Hepatocyte (in vitro differentiated cells): ENCODE results near the gene RCHY1. TPM values are rescaled to one million over a fixed set of nuclear protein-coding genes. Genes with fewer than 3 reads are reported as not detected.

ENCODE experiments used
- DNase-seq: peaks from one replicate; pipeline ENCODE4 v3.0.0-alpha.2; 2016; ENCODE audit warnings: low spot score
- H2AFZ ChIP-seq: fragments of 200-600 bp; sonication (generic); 2 replicates; pipeline ENCODE4 v1.6.0; 2016; ENCODE audit warnings: antibody characterized with exemption, mild to moderate bottlenecking
- H3K27ac ChIP-seq: fragments of 200-600 bp; sonication (generic); 2 replicates; pipeline ENCODE4 v1.5.1; 2016; ENCODE audit warnings: mild to moderate bottlenecking
- H3K27me3 ChIP-seq: fragments of 200-600 bp; sonication (generic); 2 replicates; pipeline ENCODE4 v1.6.1; 2016
- H3K36me3 ChIP-seq: fragments of 200-600 bp; sonication (generic); replicated peaks from 2 replicates; pipeline ENCODE4 v1.5.1; 2016; ENCODE audit warnings: low read depth; ENCODE audit not compliant: insufficient read depth
- H3K4me1 ChIP-seq: fragments of 200-600 bp; sonication (generic); 2 replicates; pipeline ENCODE4 v1.5.1; 2016; ENCODE audit warnings: mild to moderate bottlenecking, moderate library complexity; ENCODE audit not compliant: insufficient read depth
- H3K4me2 ChIP-seq: fragments of 200-600 bp; sonication (generic); 2 replicates; pipeline ENCODE4 v1.6.0; 2016
- H3K4me3 ChIP-seq: fragments of 200-600 bp; sonication (generic); 2 replicates; pipeline ENCODE4 v1.5.1; 2016; ENCODE audit warnings: mild to moderate bottlenecking
- H3K79me2 ChIP-seq: fragments of 200-600 bp; sonication (generic); 2 replicates; pipeline ENCODE4 v1.6.0; 2017; ENCODE audit warnings: mild to moderate bottlenecking
- H3K9me2 ChIP-seq: fragments of 200-600 bp; sonication (generic); replicated peaks from 2 replicates; pipeline ENCODE4 v1.6.0; 2017; ENCODE audit warnings: mild to moderate bottlenecking; ENCODE audit not compliant: insufficient read depth
- H3K9me3 ChIP-seq: fragments of 200-600 bp; sonication (generic); 2 replicates; pipeline ENCODE4 v1.5.1; 2016; ENCODE audit warnings: low read depth, mild to moderate bottlenecking
- H4K20me1 ChIP-seq: fragments of 200-600 bp; sonication (generic); 2 replicates; pipeline ENCODE4 v1.6.0; 2016; ENCODE audit warnings: mild to moderate bottlenecking; ENCODE audit not compliant: insufficient read depth, poor library complexity, severe bottlenecking
- EZH2 ChIP-seq: fragments of 200-600 bp; sonication (generic); IDR thresholded peaks from 2 replicates; pipeline ENCODE4 v1.6.1; 2016; ENCODE audit warnings: antibody characterized with exemption, mild to moderate bottlenecking, borderline replicate concordance
- EZH2phosphoT487 ChIP-seq: fragments of 200-600 bp; sonication (generic); IDR thresholded peaks from one replicate; pipeline ENCODE4 v1.6.1; 2018; ENCODE audit warnings: antibody characterized with exemption, mild to moderate bottlenecking, low read depth, moderate library complexity; ENCODE audit not compliant: unreplicated experiment, severe bottlenecking
- WGBS: methylation state at CpG from one replicate; pipeline ENCODE4 v1.1.6; 2016; ENCODE audit warnings: low lambda C conversion rate; ENCODE audit errors: missing lambda C conversion rate; 5-methylcytosine and 5-hydroxymethylcytosine counted together
- polyA plus RNA-seq: library from polyadenylated mRNA; unstranded; fragments of >200 nt; fragmentation: Nextera tagmentation; extraction: Ambion mirVana; gene quantifications from 2 replicates; pipeline ENCODE4 v1.2.1, GENCODE V29; 2016
- total RNA-seq: library from RNA; depleted of rRNA; stranded (reverse); fragments of >200 nt; gene quantifications from 2 replicates; pipeline ENCODE4 v1.2.3, GENCODE V29; 2014
- TF ChIP-seq, protein P1 (sequence below): fragments of 200-600 bp; sonication (generic); IDR thresholded peaks from 2 replicates; pipeline ENCODE4 v1.5.1; 2016; ENCODE audit warnings: antibody characterized with exemption, mild to moderate bottlenecking; ENCODE audit not compliant: poor library complexity

Gene RCHY1
- total and polyA plus RNA-seq, 2 experiments from 2014 or later: 29.1 to 43.3 TPM

DNA sequence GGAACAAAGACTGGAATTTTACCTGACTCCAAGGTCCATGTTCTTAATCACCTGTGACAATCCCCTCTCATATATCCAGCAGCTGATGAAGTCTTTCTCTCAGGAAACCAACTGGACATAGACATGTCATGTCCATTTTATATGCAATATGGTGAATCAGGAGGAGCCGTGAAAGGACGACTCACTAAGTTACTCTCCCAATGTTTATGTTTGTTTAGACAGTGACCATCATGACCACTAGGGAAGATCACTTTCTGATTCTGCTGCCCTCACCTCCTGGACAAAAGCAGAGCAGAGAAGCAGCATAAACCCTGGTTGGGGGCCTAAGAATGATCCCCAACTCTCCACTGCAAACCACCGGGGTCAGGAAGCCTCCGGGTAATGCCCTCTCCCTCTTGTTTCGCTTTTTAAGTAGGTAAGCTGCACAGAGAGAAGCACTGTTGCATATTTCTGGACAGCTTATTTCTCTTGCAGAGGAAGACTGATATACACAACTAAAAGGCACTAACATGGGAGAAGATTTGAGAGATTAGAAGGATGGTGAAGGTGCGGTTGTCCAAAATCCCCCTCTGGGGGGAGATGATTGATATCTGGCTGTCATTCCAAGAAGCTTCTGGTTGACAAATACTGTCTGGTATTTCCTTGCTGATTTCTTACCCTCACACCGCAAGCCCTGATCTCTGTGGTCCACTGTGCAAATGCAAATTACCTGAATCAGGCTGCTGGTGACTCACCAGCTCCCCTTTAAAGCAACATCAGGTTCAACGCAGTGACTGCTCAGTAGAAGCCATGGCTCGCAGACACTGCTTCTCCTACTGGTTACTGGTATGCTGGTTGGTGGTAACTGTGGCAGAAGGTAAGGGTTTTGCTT is 41.3 kb upstream of the RCHY1 start, which contains the start of gene ODAPH:
TSS of gene ODAPH (plus strand) at position 773 of the 871 bp plus-strand sequence. CDS start at position 790, 17 bp downstream.
- DNase-seq: peak; percentile 38
- no peak for TF ChIP-seq EZH2
- TF ChIP-seq, protein P1, sequence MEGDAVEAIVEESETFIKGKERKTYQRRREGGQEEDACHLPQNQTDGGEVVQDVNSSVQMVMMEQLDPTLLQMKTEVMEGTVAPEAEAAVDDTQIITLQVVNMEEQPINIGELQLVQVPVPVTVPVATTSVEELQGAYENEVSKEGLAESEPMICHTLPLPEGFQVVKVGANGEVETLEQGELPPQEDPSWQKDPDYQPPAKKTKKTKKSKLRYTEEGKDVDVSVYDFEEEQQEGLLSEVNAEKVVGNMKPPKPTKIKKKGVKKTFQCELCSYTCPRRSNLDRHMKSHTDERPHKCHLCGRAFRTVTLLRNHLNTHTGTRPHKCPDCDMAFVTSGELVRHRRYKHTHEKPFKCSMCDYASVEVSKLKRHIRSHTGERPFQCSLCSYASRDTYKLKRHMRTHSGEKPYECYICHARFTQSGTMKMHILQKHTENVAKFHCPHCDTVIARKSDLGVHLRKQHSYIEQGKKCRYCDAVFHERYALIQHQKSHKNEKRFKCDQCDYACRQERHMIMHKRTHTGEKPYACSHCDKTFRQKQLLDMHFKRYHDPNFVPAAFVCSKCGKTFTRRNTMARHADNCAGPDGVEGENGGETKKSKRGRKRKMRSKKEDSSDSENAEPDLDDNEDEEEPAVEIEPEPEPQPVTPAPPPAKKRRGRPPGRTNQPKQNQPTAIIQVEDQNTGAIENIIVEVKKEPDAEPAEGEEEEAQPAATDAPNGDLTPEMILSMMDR: no peak
- TF ChIP-seq EZH2phosphoT487: no peak
- Histone ChIP-seq H3K27ac (no peak within 1 kb of the TSS), H3K9me3 (no peaks in the 10 kb centered on the region), H2AFZ (no peak within 1 kb of the TSS), H3K27me3 (no peaks in the 10 kb centered on the region), H3K9me2 (no peaks in the 10 kb centered on the region), H3K79me2 (no peaks in the 10 kb centered on the region), H3K4me3 (no peak within 1 kb of the TSS), H4K20me1 (no peaks in the 10 kb centered on the region), H3K4me2 (no peak within 1 kb of the TSS), H3K4me1 (no peaks in the 10 kb centered on the region), H3K36me3 (no peaks in the 10 kb centered on the region)
- 49% methylated on average over 9 of the region's 9 CpGs for whole genome bisulfite sequencing

DNA sequence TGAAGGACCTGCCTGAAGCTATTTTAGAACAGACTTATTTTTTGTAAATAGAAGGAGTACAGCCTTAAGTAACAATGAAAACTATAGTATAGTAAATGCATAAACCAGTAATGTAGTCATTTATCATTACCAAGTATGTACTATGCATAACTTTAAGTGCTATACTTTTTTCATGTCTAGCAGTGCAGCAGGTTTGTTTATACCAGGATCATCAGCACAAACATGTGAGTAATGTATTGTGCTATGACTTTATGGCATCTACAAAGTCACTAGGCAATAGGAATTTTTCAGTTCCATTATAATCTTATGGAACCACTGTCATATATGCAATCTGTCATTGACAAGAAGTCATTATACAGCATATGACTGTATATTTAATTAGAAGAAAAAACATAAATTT is 38.2 kb upstream of the RCHY1 start:
- no peak overlapping the region for H3K4me2 ChIP-seq
- DNase-seq: no peak
- no peaks in the 10 kb centered on the region for H3K4me1 ChIP-seq
- H4K20me1 ChIP-seq: no peaks in the 10 kb centered on the region
- no peaks in the 10 kb centered on the region for H3K9me2 ChIP-seq
- H2AFZ ChIP-seq: no peak overlapping the region
- no peaks in the 10 kb centered on the region for H3K36me3 ChIP-seq
- no peak overlapping the region for H3K27ac ChIP-seq
- H3K27me3 ChIP-seq: no peaks in the 10 kb centered on the region
- H3K4me3 ChIP-seq: no peak overlapping the region
- no peaks in the 10 kb centered on the region for H3K9me3 ChIP-seq
- no peaks in the 10 kb centered on the region for H3K79me2 ChIP-seq
- TF ChIP-seq, protein P1: no peak
- TF ChIP-seq EZH2phosphoT487 (no peak), EZH2 (no peak)

DNA sequence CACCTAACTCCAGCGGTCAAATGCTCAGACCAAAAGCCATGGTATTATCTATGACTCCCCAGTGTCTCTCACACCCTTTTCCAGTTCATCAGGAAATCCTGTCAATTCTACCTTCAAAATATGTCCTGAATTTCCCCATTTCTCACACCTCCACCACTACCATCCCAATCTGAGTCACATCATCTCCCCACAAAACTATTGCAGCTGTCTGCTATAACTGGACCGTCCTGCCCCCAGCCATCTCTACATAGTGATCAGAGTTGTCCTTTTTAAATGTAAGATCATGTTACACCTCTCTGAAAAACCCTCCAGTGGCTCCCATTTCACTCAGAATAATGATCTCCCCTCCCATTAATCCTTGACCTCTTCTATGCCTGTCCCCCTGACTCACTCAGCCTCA is 34.8 kb upstream of the RCHY1 start:
- H3K4me3 ChIP-seq: no peak overlapping the region
- no peaks in the 10 kb centered on the region for H4K20me1 ChIP-seq
- TF ChIP-seq, protein P1: no peak
- TF ChIP-seq EZH2 (no peak), EZH2phosphoT487 (no peak)
- H3K27me3 ChIP-seq: no peaks in the 10 kb centered on the region
- no peak overlapping the region for H3K27ac ChIP-seq
- no peaks in the 10 kb centered on the region for H3K9me3 ChIP-seq
- H2AFZ ChIP-seq: no peak overlapping the region
- no peaks in the 10 kb centered on the region for H3K36me3 ChIP-seq
- H3K9me2 ChIP-seq: no peaks in the 10 kb centered on the region
- no peak overlapping the region for H3K4me2 ChIP-seq
- DNase-seq: no peak
- H3K79me2 ChIP-seq: no peaks in the 10 kb centered on the region
- no peaks in the 10 kb centered on the region for H3K4me1 ChIP-seq
- 92% methylated on average over 2 of the region's 2 CpGs for WGBS
